Lower leg skin (tissue), 4 donors: ENCODE data around the gene PERM1. TPM values are rescaled to one million over a fixed set of nuclear protein-coding genes. Genes with fewer than 3 reads are reported as not detected.

Experiments used
- DNase-seq, 2 donors: peaks; one replicate each; pipeline ENCODE4 v3.0.0-alpha.2; 2019; ENCODE audit warnings: low spot score in 2 of 2
- H3K4me3 ChIP-seq: fragments of 200-600 bp; sonication (generic); 2 replicates; pipeline ENCODE4 v1.5.1; 2017; ENCODE audit warnings: mild to moderate bottlenecking, low read depth; ENCODE audit not compliant: poor library complexity, severe bottlenecking
- POLR2A ChIP-seq, 2 donors: fragments of 450-650 bp; IDR thresholded peaks; one replicate each; pipeline ENCODE4 v1.6.1; 2016 to 2017; ENCODE audit warnings: antibody characterized with exemption in 2 of 2, mild to moderate bottlenecking in 1 of 2, moderate library complexity in 1 of 2
- WGBS, 2 donors: methylation state at CpG; one replicate each; pipeline ENCODE4 v1.1.5; 2018; 5-methylcytosine and 5-hydroxymethylcytosine counted together
- intact Hi-C: fragments of 100-400 bp; cut with DNase I; formaldehyde crosslinking; loops from one replicate; pipeline ENCODE4 v1.15.0; 2023; ENCODE audit warnings: low total_unique reads
- total RNA-seq, 4 donors: library from RNA; depleted of rRNA; stranded (reverse); fragments of >200 nt; gene quantifications; one replicate each; pipeline ENCODE4 v1.1.0, GENCODE V29; 2016
- TF ChIP-seq, protein P1 (sequence below), 3 donors: fragments of 450-650 bp; IDR thresholded peaks; one replicate each; pipeline ENCODE4 v1.5.1; 2016; ENCODE audit warnings: antibody characterized with exemption in 3 of 3, mild to moderate bottlenecking in 3 of 3, moderate library complexity in 2 of 3

PERM1 gene
- total RNA-seq, 4 donors from 2014 or later = 0.17 to 0.46 (median 0.29) TPM; not detected in 1

DNA sequence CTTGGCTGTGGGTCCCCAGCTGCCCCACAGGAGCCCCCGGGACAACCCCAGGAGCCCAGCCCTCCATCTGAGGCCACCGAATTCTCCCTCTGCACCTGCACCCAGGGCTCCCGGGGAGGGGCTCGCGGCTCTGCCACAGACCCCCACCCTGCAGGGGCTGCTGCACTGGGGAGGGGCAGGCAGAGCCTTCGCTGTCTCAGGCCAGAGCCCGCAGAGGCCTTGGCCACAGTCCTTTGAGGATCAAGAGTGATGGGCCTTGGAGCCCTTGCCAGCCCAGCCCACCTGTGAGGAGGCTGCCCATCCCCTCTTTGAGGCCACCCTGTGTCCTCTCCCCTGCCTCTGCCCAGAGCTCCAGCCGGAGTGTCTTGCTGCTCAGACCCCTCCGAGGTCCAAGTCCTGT is 6.5 kb downstream of the PERM1 start:
- 56 to 60% methylated on average over 9 of the region's 9 CpGs for WGBS, 2 donors
- H3K4me3 ChIP-seq = no peak overlapping the region
- TF ChIP-seq, protein P1, sequence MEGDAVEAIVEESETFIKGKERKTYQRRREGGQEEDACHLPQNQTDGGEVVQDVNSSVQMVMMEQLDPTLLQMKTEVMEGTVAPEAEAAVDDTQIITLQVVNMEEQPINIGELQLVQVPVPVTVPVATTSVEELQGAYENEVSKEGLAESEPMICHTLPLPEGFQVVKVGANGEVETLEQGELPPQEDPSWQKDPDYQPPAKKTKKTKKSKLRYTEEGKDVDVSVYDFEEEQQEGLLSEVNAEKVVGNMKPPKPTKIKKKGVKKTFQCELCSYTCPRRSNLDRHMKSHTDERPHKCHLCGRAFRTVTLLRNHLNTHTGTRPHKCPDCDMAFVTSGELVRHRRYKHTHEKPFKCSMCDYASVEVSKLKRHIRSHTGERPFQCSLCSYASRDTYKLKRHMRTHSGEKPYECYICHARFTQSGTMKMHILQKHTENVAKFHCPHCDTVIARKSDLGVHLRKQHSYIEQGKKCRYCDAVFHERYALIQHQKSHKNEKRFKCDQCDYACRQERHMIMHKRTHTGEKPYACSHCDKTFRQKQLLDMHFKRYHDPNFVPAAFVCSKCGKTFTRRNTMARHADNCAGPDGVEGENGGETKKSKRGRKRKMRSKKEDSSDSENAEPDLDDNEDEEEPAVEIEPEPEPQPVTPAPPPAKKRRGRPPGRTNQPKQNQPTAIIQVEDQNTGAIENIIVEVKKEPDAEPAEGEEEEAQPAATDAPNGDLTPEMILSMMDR (IDR thresholded peaks at IDR 0.05) = no peak
- TF ChIP-seq POLR2A (IDR thresholded peaks at IDR 0.05) = no peak
- DNase-seq = no peak
- intact Hi-C loops = no loop called here

DNA sequence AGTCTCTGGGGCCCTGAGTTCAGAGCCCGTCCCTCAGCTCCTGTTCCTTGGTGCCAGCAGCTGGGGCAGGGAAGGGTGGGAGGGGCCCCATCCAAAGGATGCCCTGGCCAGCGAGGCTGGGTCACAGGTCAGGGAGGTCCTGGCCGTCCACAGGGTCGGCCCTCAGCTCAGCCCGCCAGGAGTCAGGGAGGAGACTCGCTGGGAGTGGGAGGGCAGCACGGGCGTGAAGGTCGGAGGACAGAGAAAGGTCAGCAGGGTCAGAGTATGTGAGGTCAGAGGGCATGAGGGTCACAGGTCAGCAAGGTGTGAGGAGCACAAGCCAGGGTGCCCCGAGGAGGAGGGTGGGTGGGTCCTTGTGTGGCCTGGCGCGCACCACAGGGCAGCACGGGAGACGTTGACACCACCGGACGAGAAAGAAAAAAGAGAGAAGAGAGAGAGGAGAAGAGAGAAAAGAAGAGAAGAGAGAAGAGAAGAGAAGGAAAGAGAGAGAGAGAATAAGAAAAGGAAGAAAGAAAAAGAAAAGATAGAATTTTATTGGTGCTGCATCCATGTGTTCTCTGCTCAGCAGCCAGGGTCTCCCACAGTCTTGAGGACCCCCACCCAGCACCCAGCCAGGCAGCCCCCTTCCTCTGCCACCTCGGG is 7.1 kb downstream of the PERM1 start:
- no peak for DNase-seq
- 62 to 69% methylated on average over 14 to 17 of the region's 17 CpGs for WGBS, 2 donors
- intact Hi-C loops = no loop called here
- TF ChIP-seq POLR2A (IDR thresholded peaks at IDR 0.05) = no peak
- TF ChIP-seq, protein P1 (IDR thresholded peaks at IDR 0.05) = no peak
- H3K4me3 ChIP-seq = no peak overlapping the region

DNA sequence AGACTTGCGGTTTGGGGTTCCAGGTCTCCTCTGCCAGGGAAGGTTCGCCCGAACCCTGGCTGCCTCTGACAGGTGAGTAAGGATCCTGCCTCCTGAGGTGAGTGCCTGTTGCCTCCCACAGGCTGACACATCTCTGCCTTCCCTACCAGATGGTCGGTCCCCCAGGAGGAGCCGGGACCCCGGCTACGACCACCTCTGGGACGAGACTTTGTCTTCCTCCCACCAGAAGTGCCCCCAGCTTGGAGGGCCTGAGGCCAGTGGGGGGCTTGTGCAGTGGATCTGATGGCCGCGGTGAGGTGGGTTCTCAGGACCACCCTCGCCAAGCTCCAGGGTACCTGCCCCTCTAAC is 7.6 kb downstream of the PERM1 start:
- DNase-seq = no peak
- no peak overlapping the region for H3K4me3 ChIP-seq

DNA sequence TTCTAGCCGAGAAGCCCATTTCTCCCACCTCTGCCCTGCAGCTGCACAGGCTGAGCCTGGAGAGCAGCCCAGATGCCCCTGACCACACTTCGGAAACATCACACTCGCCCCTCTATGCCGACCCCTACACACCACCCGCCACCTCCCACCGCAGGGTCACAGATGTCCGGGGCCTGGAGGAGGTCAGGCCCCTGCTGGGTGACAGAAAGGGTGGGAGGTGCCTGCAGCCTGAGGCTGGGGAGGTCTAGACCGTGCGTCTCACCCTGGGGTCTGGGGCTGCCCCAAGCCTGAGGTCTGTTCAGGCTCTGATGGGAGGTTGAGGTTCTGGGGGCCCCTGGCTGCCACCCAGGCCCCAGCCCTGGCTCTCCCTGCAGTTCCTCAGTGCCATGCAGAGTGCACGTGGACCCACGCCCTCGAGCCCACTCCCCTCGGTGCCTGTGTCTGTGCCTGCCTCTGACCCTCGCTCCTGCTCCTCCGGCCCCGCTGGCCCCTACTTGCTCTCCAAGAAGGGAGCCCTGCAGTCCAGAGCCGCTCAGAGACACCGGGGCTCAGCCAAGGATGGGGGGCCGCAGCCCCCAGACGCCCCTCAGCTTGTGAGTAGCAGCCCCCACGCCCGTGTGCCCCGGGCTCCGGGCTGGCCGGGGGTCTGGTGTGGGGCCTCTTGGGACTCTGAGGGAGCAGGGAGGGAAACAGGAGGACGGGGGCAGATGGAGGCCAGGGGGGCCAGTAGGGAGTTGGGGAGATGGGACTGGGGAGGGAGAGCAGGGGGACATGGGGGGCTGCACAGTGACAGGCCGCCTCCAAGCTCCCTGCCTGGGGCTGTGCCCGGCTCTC is 8.2 kb downstream of the PERM1 start:
- 76 to 82% methylated on average over 22 to 27 of the region's 28 CpGs for WGBS, 2 donors
- no peak for DNase-seq
- H3K4me3 ChIP-seq = no peak overlapping the region
- intact Hi-C loops = no loop called here
- TF ChIP-seq, protein P1 (IDR thresholded peaks at IDR 0.05) = no peak
- TF ChIP-seq POLR2A (IDR thresholded peaks at IDR 0.05) = no peak

More for the DNA sequence above, 7.6 kb downstream of the PERM1 start:
- TF ChIP-seq POLR2A (IDR thresholded peaks at IDR 0.05) = no peak
- TF ChIP-seq, protein P1 (IDR thresholded peaks at IDR 0.05) = no peak
- 84 to 96% methylated on average over 11 of the region's 11 CpGs for WGBS, 2 donors
- intact Hi-C loops = no loop called here

DNA sequence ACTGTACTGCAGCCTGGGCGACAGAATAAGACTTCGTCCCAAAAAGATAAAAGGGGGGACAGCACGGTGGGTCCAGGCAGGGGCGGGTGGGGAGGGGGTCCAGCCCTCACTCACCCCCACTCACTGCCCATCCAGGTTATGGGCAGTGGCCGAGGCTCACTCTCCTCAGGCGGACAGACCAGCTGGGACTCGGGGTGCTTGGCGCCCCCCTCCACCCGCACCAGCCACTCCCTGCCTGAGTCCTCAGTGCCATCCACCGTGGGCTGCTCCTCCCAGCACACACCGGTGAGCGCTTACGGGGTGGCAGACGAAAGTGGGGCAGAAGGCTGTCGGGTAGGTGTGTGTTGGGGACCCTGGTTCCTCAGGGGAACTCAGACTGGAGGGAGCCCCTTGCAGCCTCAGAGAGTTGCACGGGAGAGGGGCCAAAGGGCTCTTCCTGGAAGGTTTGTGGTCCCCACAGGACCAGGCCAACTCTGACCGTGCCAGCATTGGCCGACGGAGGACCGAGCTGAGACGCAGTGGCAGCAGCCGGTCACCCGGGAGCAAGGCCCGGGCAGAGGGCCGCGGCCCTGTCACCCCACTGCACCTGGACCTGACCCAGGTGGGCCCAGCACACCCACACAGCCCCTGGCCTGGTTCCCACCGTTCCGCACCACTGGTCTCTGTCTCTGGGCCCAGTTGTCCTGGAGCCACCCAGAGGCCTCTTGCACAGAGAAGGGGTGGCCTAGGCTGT is 9.0 kb downstream of the PERM1 start:
- WGBS, 2 donors = 81 to 83% methylated on average over 20 to 28 of the region's 28 CpGs
- no peak overlapping the region for H3K4me3 ChIP-seq
- DNase-seq = no peak
- no peak for TF ChIP-seq POLR2A (IDR thresholded peaks at IDR 0.05)
- TF ChIP-seq, protein P1 (IDR thresholded peaks at IDR 0.05) = no peak
- intact Hi-C loops = no loop called here
